SK-N-SH treated with all-trans-retinoic acid at 6 μM for 48 hours (cell line): ENCODE data around the gene CISD3.

ENCODE experiments used
- ATAC-seq: fragments of 200-7000 bp; cut with Tn5 transposase; 3 replicates; pipeline ENCODE4 v1.9.1; 2020; ENCODE audit warnings: mild to moderate bottlenecking, moderate library complexity
- ARNTL ChIP-seq: fragments of 450-650 bp; formaldehyde crosslinking; IDR thresholded peaks from 2 replicates; pipeline ENCODE4 v1.5.0; 2020; ENCODE audit warnings: low read depth, mild to moderate bottlenecking, moderate library complexity, borderline replicate concordance
- BACH2 ChIP-seq: fragments of 250-450 bp; sonication (Bioruptor Pico); IDR thresholded peaks from 2 replicates; pipeline ENCODE4 v1.9.0; 2021; ENCODE audit warnings: mild to moderate bottlenecking, borderline replicate concordance
- CSDC2 ChIP-seq: fragments of 250-450 bp; sonication (Bioruptor Pico); IDR thresholded peaks from 2 replicates; pipeline ENCODE4 v1.5.0; 2020; ENCODE audit warnings: mild to moderate bottlenecking, moderate library complexity
- ESRRG ChIP-seq: fragments of 250-450 bp; sonication (Bioruptor Pico); IDR thresholded peaks from 2 replicates; pipeline ENCODE4 v1.6.1; 2021; ENCODE audit warnings: mild to moderate bottlenecking
- GLIS3 ChIP-seq: fragments of 250-450 bp; sonication (Bioruptor Pico); IDR thresholded peaks from 2 replicates; pipeline ENCODE4 v1.5.0; 2020; ENCODE audit warnings: mild to moderate bottlenecking, moderate library complexity
- ISL1 ChIP-seq: fragments of 250-450 bp; sonication (Bioruptor Pico); IDR thresholded peaks from 2 replicates; pipeline ENCODE4 v2.1.2; 2022; ENCODE audit warnings: mild to moderate bottlenecking, moderate library complexity
- OSR1 ChIP-seq: fragments of 250-450 bp; sonication (Bioruptor Pico); IDR thresholded peaks from 2 replicates; pipeline ENCODE4 v1.8.0; 2022; ENCODE audit warnings: moderate library complexity, mild to moderate bottlenecking, inconsistent platforms
- RARB ChIP-seq: fragments of 250-450 bp; sonication (Bioruptor Pico); IDR thresholded peaks from 2 replicates; pipeline ENCODE4 v1.8.0; 2021; ENCODE audit warnings: mild to moderate bottlenecking, moderate library complexity
- SNAI2 ChIP-seq: fragments of 250-450 bp; sonication (Bioruptor Pico); IDR thresholded peaks from 2 replicates; pipeline ENCODE4 v1.5.0; 2020; ENCODE audit warnings: mild to moderate bottlenecking, moderate library complexity
- TCF4 ChIP-seq: fragments of 250-450 bp; sonication (Bioruptor Pico); IDR thresholded peaks from 2 replicates; pipeline ENCODE4 v1.8.0; 2021; ENCODE audit warnings: mild to moderate bottlenecking, moderate library complexity, borderline replicate concordance
- ZC3H10 ChIP-seq: fragments of 250-450 bp; sonication (Bioruptor Pico); IDR thresholded peaks from 2 replicates; pipeline ENCODE4 v1.5.1; 2021; ENCODE audit warnings: mild to moderate bottlenecking, moderate library complexity
- ZFP3 ChIP-seq: fragments of 250-450 bp; sonication (Bioruptor Pico); IDR thresholded peaks from 2 replicates; pipeline ENCODE4 v1.5.0; 2020; ENCODE audit warnings: mild to moderate bottlenecking, moderate library complexity
- ZFP30 ChIP-seq: fragments of 450-650 bp; formaldehyde crosslinking; IDR thresholded peaks from 2 replicates; pipeline ENCODE4 v1.5.0; 2022; ENCODE audit warnings: mild to moderate bottlenecking, moderate library complexity
- ZNF565 ChIP-seq: fragments of 450-650 bp; formaldehyde crosslinking; conservative IDR thresholded peaks from 2 replicates; pipeline ENCODE4 v1.5.0; 2020; ENCODE audit warnings: low read depth, mild to moderate bottlenecking, moderate library complexity
- ZNF70 ChIP-seq: fragments of 450-650 bp; formaldehyde crosslinking; IDR thresholded peaks from 2 replicates; pipeline ENCODE4 v1.5.0; 2020; ENCODE audit warnings: mild to moderate bottlenecking, moderate library complexity
- ZNF8 ChIP-seq: fragments of 450-650 bp; formaldehyde crosslinking; IDR thresholded peaks from 2 replicates; pipeline ENCODE4 v1.5.0; 2020; ENCODE audit warnings: mild to moderate bottlenecking, moderate library complexity
- TF ChIP-seq, protein P1 (sequence below): fragments of 250-450 bp; sonication (Bioruptor Pico); IDR thresholded peaks from 2 replicates; pipeline ENCODE4 v1.5.1; 2020; ENCODE audit warnings: low read depth, mild to moderate bottlenecking, moderate library complexity
- TF ChIP-seq, protein P2 (sequence below): fragments of 250-450 bp; sonication (Bioruptor Pico); IDR thresholded peaks from 2 replicates; pipeline ENCODE4 v1.5.0; 2020; ENCODE audit warnings: mild to moderate bottlenecking, moderate library complexity
- TF ChIP-seq, protein P3 (sequence below): fragments of 250-450 bp; sonication (Bioruptor Pico); IDR thresholded peaks from 2 replicates; pipeline ENCODE4 v1.5.1; 2021; ENCODE audit warnings: mild to moderate bottlenecking, moderate library complexity
- TF ChIP-seq, protein P4 (sequence below): fragments of 250-450 bp; sonication (Bioruptor Pico); IDR thresholded peaks from 2 replicates; pipeline ENCODE4 v1.8.0; 2020; ENCODE audit warnings: mild to moderate bottlenecking, moderate library complexity, borderline replicate concordance
- TF ChIP-seq, protein P5 (sequence below): fragments of 250-450 bp; sonication (Bioruptor Pico); IDR thresholded peaks from 2 replicates; pipeline ENCODE4 v1.8.0; 2021; ENCODE audit warnings: low read depth, mild to moderate bottlenecking, moderate library complexity, borderline replicate concordance

Gene CISD3

DNA sequence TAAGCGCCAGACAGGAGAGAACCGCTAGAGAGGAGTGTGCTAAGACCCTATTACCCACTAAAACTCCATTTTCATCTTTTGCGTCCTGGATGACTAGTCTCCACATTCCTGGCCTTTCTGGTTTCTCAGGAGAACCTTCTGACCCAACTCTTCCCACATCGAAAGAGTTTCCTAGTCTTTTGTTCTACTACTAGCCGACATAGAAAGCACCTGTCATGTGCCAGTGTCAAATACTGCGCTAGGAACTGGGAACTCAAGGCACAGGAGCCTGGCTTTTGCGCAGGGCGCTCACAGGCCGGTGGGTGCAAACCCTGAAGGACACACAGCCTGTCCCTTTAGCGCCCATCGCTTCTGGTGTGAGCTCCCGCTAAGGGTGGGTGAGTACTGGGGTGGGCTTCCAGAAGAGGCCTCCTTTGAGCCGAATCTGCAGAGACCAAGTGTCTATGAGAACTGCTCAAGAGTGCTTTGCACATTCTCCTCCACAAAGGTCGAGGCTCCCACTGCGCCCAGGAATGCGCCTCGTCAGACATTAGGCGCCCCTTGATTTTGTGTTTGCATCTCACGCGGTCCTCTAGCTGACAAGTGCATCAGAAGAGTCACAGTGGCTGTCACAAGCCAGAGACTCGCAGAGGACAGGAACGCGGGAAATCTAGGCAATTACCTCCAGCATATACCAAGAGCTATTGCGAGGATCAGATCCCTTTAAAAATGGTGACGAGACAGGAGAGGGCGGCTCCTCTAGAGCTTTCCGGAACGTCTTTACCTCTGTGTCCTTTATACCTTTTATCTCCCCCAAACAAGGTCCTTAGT lies 20.4 kb downstream of the CISD3 start (continued):
- TF ChIP-seq TCF4 (no peak), ISL1 (CRISPR knock-in tag) (no peak), ZFP3 (CRISPR knock-in tag) (no peak), GLIS3 (no peak)
- TF ChIP-seq, protein P1, sequence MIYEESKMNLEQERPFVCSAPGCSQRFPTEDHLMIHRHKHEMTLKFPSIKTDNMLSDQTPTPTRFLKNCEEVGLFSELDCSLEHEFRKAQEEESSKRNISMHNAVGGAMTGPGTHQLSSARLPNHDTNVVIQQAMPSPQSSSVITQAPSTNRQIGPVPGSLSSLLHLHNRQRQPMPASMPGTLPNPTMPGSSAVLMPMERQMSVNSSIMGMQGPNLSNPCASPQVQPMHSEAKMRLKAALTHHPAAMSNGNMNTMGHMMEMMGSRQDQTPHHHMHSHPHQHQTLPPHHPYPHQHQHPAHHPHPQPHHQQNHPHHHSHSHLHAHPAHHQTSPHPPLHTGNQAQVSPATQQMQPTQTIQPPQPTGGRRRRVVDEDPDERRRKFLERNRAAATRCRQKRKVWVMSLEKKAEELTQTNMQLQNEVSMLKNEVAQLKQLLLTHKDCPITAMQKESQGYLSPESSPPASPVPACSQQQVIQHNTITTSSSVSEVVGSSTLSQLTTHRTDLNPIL (CRISPR knock-in tag) = no peak

DNA sequence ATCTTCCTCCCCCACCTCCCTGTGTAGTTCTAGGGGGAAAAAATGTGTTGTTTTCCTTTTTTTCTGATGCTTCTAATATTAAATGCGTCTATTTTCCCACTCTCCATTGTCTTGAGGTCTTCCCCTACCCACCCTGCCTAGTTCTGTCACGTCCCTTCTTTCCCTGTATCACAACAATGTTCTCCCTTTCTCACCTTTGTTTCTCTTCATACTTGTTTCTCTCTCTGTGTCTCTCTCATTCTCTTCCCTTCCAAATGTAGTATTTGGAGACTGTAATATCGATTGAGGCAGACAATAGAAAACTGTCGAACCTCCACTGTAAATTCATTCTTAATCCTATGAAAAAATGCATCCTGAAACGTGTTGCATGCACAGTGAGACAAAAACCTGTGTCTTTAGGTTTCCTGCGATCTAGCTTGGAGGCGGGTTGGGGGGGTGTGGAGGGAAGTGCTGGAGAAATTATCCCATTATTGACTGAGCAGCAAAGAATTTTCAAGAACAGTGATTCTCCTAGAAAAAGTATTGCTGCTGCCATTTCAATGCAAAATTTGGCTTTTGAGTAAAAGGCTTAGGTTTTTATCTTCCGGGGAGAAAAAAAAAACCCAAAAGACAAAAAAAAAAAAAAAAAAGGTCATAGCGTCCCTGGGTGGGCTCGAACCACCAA lies 21.1 kb downstream of the CISD3 start:
- TF ChIP-seq ISL1 (CRISPR knock-in tag) (no peak), ESRRG (CRISPR knock-in tag) (no peak), RARB (no peak), ZC3H10 (no peak), ZNF70 (no peak), ZNF565 (no peak)
- TF ChIP-seq, protein P2, sequence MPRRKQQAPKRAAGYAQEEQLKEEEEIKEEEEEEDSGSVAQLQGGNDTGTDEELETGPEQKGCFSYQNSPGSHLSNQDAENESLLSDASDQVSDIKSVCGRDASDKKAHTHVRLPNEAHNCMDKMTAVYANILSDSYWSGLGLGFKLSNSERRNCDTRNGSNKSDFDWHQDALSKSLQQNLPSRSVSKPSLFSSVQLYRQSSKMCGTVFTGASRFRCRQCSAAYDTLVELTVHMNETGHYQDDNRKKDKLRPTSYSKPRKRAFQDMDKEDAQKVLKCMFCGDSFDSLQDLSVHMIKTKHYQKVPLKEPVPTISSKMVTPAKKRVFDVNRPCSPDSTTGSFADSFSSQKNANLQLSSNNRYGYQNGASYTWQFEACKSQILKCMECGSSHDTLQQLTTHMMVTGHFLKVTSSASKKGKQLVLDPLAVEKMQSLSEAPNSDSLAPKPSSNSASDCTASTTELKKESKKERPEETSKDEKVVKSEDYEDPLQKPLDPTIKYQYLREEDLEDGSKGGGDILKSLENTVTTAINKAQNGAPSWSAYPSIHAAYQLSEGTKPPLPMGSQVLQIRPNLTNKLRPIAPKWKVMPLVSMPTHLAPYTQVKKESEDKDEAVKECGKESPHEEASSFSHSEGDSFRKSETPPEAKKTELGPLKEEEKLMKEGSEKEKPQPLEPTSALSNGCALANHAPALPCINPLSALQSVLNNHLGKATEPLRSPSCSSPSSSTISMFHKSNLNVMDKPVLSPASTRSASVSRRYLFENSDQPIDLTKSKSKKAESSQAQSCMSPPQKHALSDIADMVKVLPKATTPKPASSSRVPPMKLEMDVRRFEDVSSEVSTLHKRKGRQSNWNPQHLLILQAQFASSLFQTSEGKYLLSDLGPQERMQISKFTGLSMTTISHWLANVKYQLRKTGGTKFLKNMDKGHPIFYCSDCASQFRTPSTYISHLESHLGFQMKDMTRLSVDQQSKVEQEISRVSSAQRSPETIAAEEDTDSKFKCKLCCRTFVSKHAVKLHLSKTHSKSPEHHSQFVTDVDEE = no peak
- TF ChIP-seq, protein P3, sequence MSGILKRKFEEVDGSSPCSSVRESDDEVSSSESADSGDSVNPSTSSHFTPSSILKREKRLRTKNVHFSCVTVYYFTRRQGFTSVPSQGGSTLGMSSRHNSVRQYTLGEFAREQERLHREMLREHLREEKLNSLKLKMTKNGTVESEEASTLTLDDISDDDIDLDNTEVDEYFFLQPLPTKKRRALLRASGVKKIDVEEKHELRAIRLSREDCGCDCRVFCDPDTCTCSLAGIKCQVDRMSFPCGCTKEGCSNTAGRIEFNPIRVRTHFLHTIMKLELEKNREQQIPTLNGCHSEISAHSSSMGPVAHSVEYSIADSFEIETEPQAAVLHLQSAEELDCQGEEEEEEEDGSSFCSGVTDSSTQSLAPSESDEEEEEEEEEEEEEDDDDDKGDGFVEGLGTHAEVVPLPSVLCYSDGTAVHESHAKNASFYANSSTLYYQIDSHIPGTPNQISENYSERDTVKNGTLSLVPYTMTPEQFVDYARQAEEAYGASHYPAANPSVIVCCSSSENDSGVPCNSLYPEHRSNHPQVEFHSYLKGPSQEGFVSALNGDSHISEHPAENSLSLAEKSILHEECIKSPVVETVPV = no peak
- ATAC-seq = no peak

DNA sequence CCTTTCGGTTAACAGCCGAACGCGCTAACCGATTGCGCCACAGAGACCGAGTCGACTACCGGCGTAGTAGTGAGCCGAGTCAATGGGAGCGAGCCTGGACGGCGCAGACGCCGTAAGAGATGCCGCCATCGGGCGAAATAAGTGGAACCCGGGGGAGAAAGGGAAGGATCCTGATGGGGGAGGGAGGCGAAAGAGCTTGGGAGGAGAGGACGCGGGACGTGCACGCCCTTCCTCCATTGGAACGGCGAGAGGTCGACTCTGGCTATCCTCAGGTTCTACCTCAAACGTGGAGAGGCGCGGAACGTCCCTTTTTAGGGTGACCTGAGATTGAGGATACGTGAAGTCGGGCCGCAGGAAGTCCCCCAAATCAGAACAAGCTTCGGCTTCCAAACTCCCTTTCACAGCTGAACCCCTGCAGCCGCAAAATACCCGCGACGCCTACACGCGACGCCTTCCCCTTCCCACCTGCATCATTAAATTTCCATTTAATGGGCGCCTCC lies 21.7 kb downstream of the CISD3 start:
- peak; percentile 34 for ATAC-seq
- no peak for TF ChIP-seq ZFP30
- no peak for TF ChIP-seq ARNTL (CRISPR knock-in tag)
- TF ChIP-seq, protein P1 (CRISPR knock-in tag) = no peak
- no peak for TF ChIP-seq SNAI2 (CRISPR knock-in tag)
- no peak for TF ChIP-seq ZNF8 (CRISPR knock-in tag)
- TF ChIP-seq ZNF565 = no peak
- no peak for TF ChIP-seq ZFP3 (CRISPR knock-in tag)
- TF ChIP-seq TCF4 = no peak
- no peak for TF ChIP-seq BACH2
- TF ChIP-seq, protein P3 = no peak
- no peak for TF ChIP-seq ZNF70
- TF ChIP-seq, protein P4, sequence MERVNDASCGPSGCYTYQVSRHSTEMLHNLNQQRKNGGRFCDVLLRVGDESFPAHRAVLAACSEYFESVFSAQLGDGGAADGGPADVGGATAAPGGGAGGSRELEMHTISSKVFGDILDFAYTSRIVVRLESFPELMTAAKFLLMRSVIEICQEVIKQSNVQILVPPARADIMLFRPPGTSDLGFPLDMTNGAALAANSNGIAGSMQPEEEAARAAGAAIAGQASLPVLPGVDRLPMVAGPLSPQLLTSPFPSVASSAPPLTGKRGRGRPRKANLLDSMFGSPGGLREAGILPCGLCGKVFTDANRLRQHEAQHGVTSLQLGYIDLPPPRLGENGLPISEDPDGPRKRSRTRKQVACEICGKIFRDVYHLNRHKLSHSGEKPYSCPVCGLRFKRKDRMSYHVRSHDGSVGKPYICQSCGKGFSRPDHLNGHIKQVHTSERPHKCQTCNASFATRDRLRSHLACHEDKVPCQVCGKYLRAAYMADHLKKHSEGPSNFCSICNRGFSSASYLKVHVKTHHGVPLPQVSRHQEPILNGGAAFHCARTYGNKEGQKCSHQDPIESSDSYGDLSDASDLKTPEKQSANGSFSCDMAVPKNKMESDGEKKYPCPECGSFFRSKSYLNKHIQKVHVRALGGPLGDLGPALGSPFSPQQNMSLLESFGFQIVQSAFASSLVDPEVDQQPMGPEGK (CRISPR knock-in tag) = no peak
- TF ChIP-seq CSDC2 (CRISPR knock-in tag) = no peak
- TF ChIP-seq, protein P2 = no peak
- no peak for TF ChIP-seq ESRRG (CRISPR knock-in tag)
- TF ChIP-seq, protein P5, sequence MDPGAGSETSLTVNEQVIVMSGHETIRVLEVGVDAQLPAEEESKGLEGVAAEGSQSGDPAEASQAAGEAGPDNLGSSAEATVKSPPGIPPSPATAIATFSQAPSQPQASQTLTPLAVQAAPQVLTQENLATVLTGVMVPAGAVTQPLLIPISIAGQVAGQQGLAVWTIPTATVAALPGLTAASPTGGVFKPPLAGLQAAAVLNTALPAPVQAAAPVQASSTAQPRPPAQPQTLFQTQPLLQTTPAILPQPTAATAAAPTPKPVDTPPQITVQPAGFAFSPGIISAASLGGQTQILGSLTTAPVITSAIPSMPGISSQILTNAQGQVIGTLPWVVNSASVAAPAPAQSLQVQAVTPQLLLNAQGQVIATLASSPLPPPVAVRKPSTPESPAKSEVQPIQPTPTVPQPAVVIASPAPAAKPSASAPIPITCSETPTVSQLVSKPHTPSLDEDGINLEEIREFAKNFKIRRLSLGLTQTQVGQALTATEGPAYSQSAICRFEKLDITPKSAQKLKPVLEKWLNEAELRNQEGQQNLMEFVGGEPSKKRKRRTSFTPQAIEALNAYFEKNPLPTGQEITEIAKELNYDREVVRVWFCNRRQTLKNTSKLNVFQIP (CRISPR knock-in tag) = no peak
- TF ChIP-seq OSR1 (CRISPR knock-in tag) = no peak
- TF ChIP-seq ISL1 (CRISPR knock-in tag) = no peak
